Gastrocnemius medialis (tissue), 4 donors: ENCODE data around the gene ATG7. TPM values are rescaled to one million over a fixed set of nuclear protein-coding genes. Genes with fewer than 3 reads are reported as not detected.
"Not testable (repeated sequence)": the region's sequence is repeated elsewhere in the genome, so short reads cannot be mapped to it uniquely, and the experiment has no call there.

ENCODE experiments used
- ATAC-seq, 2 donors: fragments of 150-250 bp; one replicate each; pipeline ENCODE4 v1.9.1; 2016
- DNase-seq, 2 donors: peaks; one replicate each; pipeline ENCODE4 v3.0.0-alpha.2; 2019
- H3K27ac ChIP-seq, 4 donors: fragments of 200-600 bp; sonication (generic); 1 replicate in 1 of 4; 2 replicates in 3 of 4; pipeline ENCODE4 v1.5.1; 2016 to 2018; ENCODE audit warnings: mild to moderate bottlenecking in 2 of 4, moderate library complexity in 1 of 4
- H3K27me3 ChIP-seq, 3 donors: fragments of 200-600 bp; sonication (generic) in 2 of 3; 1 replicate in 1 of 3; 2 replicates in 2 of 3; pipeline versions ENCODE4 v1.5.1 to v1.6.0; 2016 to 2019; ENCODE audit warnings: mild to moderate bottlenecking in 1 of 3, moderate library complexity in 1 of 3
- H3K36me3 ChIP-seq, 2 donors: fragments of 200-600 bp; sonication (generic) in 1 of 2; one replicate each; pipeline ENCODE4 v1.5.1; 2017 to 2018
- H3K4me1 ChIP-seq, 2 donors: fragments of 200-600 bp; sonication (generic) in 1 of 2; one replicate each; pipeline ENCODE4 v1.5.1; 2016 to 2017; ENCODE audit warnings: mild to moderate bottlenecking in 2 of 2
- H3K4me3 ChIP-seq, 4 donors: fragments of 200-600 bp; sonication (generic) in 3 of 4; 1 replicate in 1 of 4; 2 replicates in 3 of 4; pipeline ENCODE4 v1.5.1; 2016 to 2019; ENCODE audit warnings: mild to moderate bottlenecking in 2 of 4
- H3K9me3 ChIP-seq, 3 donors: fragments of 200-600 bp; sonication (generic) in 2 of 3; 1 replicate in 1 of 3; 2 replicates in 2 of 3; pipeline ENCODE4 v1.5.1; 2016 to 2019
- POLR2A ChIP-seq, 2 donors: fragments of 450-650 bp; IDR thresholded peaks; one replicate each; pipeline ENCODE4 v1.6.1; 2017; ENCODE audit warnings: antibody characterized with exemption in 2 of 2, mild to moderate bottlenecking in 2 of 2, moderate library complexity in 2 of 2
- in situ Hi-C, 4 donors: fragments of 200-750 bp; cut with MboI; loops; one replicate each; pipeline versions ENCODE4 v1.15.0 to v1.8.0; 2017; ENCODE audit warnings: low sequenced_read_pairs in 4 of 4
- intact Hi-C: fragments of 100-400 bp; cut with DNase I; formaldehyde crosslinking; loops from one replicate; pipeline ENCODE4 v1.15.1; 2023; ENCODE audit warnings: low total_unique reads
- total RNA-seq, 4 donors: library from RNA; depleted of rRNA; stranded (reverse); fragments of >200 nt; gene quantifications; one replicate each; pipeline versions ENCODE4 v1.1.0 to v1.2.3, GENCODE V29; 2016
- TF ChIP-seq, protein P1 (sequence below), 5 experiments: fragments of 450-650 bp in 3 of 5; fragments of 200-600 bp in 2 of 5; sonication (generic) in 2 of 5; IDR thresholded peaks in 4 of 5; conservative IDR thresholded peaks in 1 of 5; 1 replicate in 4 of 5; 2 replicates in 1 of 5; pipeline ENCODE4 v1.5.1; 2016 to 2019; ENCODE audit warnings: antibody characterized with exemption in 5 of 5, mild to moderate bottlenecking in 3 of 5, moderate library complexity in 3 of 5

Gene ATG7
- total RNA-seq, 4 donors from 2014 or later, result 13.5 to 29.2 (median 15.0) TPM

DNA sequence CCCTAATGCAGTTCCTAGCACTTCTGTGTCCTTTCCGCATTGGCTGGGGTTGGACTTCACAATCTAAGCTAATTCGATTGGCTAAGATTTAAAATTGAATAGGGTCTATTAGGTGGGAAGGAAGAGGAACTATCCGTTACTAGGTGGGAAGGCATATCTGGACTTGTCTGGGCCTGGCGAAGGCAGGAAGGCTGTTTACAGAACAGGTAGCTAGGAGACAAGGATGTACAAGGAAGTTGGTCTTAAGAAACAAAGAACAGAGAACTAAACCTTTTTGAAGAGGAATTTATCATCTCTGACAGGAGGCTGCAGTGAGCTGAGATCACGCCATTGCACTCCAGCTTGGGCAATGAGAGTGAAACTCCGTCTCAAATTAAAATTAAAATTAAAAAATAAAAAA lies 17.3 kb upstream of the ATG7 start:
- no peaks in the 10 kb centered on the region for H3K36me3 ChIP-seq
- DNase-seq, result no peak
- no peak for ATAC-seq
- intact Hi-C loops, result no loop called here
- no peak overlapping the region for H3K27ac ChIP-seq
- no peak overlapping the region for H3K4me3 ChIP-seq
- in situ Hi-C loops, result no loop called here
- H3K9me3 ChIP-seq, result no peaks in the 10 kb centered on the region
- no peaks in the 10 kb centered on the region for H3K27me3 ChIP-seq
- TF ChIP-seq, protein P1, sequence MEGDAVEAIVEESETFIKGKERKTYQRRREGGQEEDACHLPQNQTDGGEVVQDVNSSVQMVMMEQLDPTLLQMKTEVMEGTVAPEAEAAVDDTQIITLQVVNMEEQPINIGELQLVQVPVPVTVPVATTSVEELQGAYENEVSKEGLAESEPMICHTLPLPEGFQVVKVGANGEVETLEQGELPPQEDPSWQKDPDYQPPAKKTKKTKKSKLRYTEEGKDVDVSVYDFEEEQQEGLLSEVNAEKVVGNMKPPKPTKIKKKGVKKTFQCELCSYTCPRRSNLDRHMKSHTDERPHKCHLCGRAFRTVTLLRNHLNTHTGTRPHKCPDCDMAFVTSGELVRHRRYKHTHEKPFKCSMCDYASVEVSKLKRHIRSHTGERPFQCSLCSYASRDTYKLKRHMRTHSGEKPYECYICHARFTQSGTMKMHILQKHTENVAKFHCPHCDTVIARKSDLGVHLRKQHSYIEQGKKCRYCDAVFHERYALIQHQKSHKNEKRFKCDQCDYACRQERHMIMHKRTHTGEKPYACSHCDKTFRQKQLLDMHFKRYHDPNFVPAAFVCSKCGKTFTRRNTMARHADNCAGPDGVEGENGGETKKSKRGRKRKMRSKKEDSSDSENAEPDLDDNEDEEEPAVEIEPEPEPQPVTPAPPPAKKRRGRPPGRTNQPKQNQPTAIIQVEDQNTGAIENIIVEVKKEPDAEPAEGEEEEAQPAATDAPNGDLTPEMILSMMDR (IDR thresholded peaks at IDR 0.05 in 4 of 5, conservative IDR thresholded peaks at IDR 0.05 in 1 of 5), result no peak
- H3K4me1 ChIP-seq, result no peaks in the 10 kb centered on the region

DNA sequence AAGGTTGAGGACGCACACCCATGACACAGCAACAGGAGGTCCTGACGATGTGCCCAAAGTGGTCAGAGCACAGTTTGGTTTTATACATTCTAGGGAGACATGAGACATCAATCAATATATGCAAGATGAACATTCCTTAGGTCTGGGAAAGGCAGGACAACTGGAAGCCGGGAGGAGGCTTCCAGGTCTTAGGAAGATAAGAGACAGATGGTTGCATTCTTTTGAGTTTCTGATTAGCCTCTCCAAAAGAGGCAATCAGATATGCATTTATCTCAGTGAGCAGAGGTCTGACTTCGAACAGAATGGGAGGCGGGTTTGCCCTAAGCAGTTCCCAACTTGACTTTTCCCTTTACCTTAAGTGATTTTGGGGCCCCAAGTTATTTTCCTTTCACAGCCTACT lies 16.7 kb upstream of the ATG7 start:
- not testable (repeated sequence) for H3K27ac ChIP-seq, ATAC-seq

DNA sequence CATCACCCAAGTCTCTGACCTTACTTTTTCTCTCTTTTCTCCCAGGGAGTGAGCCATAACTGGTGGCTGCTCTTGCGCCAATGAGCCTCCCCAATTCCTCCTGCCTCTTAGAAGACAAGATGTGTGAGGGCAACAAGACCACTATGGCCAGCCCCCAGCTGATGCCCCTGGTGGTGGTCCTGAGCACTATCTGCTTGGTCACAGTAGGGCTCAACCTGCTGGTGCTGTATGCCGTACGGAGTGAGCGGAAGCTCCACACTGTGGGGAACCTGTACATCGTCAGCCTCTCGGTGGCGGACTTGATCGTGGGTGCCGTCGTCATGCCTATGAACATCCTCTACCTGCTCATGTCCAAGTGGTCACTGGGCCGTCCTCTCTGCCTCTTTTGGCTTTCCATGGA lies 13.2 kb upstream of the ATG7 start:
- intact Hi-C loops, result no loop called here
- no peak for DNase-seq
- no peaks in the 10 kb centered on the region for H3K4me1 ChIP-seq
- in situ Hi-C loops, result no loop called here
- TF ChIP-seq, protein P1 (IDR thresholded peaks at IDR 0.05 in 4 of 5, conservative IDR thresholded peaks at IDR 0.05 in 1 of 5), result no peak
- TF ChIP-seq POLR2A (IDR thresholded peaks at IDR 0.05), result no peak
- no peak for ATAC-seq
- no peaks in the 10 kb centered on the region for H3K36me3 ChIP-seq
- H3K27ac ChIP-seq, result no peak overlapping the region
- H3K9me3 ChIP-seq, result no peaks in the 10 kb centered on the region
- H3K4me3 ChIP-seq, result no peak overlapping the region
- H3K27me3 ChIP-seq, result no peaks in the 10 kb centered on the region

More for the DNA sequence above, 16.7 kb upstream of the ATG7 start:
- H3K4me1 ChIP-seq, H3K4me3 ChIP-seq, H3K36me3 ChIP-seq, H3K9me3 ChIP-seq, DNase-seq, in situ Hi-C loops, H3K27me3 ChIP-seq, intact Hi-C loops: not testable (repeated sequence)

DNA sequence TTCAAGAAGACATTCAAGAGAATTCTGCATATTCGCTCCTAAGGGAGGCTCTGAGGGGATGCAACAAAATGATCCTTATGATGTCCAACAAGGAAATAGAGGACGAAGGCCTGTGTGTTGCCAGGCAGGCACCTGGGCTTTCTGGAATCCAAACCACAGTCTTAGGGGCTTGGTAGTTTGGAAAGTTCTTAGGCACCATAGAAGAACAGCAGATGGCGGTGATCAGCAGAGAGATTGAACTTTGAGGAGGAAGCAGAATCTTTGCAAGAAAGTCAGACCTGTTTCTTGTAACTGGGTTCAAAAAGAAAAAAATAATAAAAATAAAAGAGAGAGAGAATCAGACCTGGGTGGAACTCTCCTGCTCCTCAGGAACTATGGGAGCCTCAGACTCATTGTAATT lies 11.7 kb upstream of the ATG7 start:
- DNase-seq (no peak), ATAC-seq (no peak)
- intact Hi-C loops (no loop called here), in situ Hi-C loops (no loop called here)
- Histone ChIP-seq H3K27ac (no peak overlapping the region), H3K9me3 (no peaks in the 10 kb centered on the region), H3K4me3 (no peak overlapping the region), H3K27me3 (no peaks in the 10 kb centered on the region), H3K36me3 (no peaks in the 10 kb centered on the region), H3K4me1 (no peaks in the 10 kb centered on the region)
- TF ChIP-seq, protein P1 (IDR thresholded peaks at IDR 0.05 in 4 of 5, conservative IDR thresholded peaks at IDR 0.05 in 1 of 5), result no peak
- no peak for TF ChIP-seq POLR2A (IDR thresholded peaks at IDR 0.05)

DNA sequence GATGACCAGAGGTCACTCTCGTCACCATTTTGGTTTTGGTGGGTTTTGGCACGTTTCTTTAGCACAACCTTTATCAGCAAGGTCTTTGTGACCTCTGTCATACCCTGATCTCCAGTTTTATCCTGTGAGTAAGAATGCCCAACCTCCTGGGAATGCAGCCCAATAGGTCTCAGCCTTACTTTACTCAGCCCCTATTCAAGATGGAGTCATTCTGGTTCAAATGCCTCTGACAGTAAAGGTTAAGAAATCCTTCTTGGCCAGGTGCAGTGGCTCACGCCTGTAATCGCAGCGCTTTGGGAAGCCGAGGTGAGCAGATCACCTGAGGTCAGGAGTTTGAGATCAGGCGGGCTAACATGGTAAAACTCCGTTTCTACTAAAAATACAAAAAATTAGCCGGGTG lies 3.2 kb upstream of the ATG7 start:
- no peak for DNase-seq
- Histone ChIP-seq H3K9me3 (no peaks in the 10 kb centered on the region), H3K4me1 (peaks cover 11 to 18% of the 10 kb centered on the region in 2 donors), H3K27ac (no peak overlapping the region), H3K36me3 (no peaks in the 10 kb centered on the region), H3K27me3 (peaks cover 0 to 4% (median 0%) of the 10 kb centered on the region in 3 donors), H3K4me3 (no peak overlapping the region)
- no peak for ATAC-seq
- intact Hi-C loops (no loop called here), in situ Hi-C loops (no loop called here)
- TF ChIP-seq, protein P1 (IDR thresholded peaks at IDR 0.05 in 4 of 5, conservative IDR thresholded peaks at IDR 0.05 in 1 of 5), result no peak
- no peak for TF ChIP-seq POLR2A (IDR thresholded peaks at IDR 0.05)
